Measurements from ENCODE around the gene TBXA2R. TPM values are rescaled to one million over a fixed set of nuclear protein-coding genes. Genes with fewer than 3 reads are reported as not detected.

Gene TBXA2R
- total RNA-seq, 6 experiments from 2014 or later, result 7.1 to 8.8 (median 7.4) TPM

- H3K9me3 Mint-ChIP-seq, result no peaks in the 10 kb centered on the region
- H3K27ac Mint-ChIP-seq, result no peak overlapping the region
- peaks cover 14% of the 10 kb centered on the region for H3K4me1 Mint-ChIP-seq (ENCODE audit: low read depth)
- no peaks in the 10 kb centered on the region for H3K36me3 Mint-ChIP-seq (ENCODE audit: low read depth)
- DNase-seq, result no peak
- H3K27me3 Mint-ChIP-seq (ENCODE audit: insufficient read depth), result peaks cover 2% of the 10 kb centered on the region
- no peak for TF ChIP-seq CTCF (IDR thresholded peaks at IDR 0.05)
- H3K4me3 Mint-ChIP-seq, result no peak overlapping the region
Observed at GRCh38 chr19:3604987-3605343, 1.7 kb downstream of the TBXA2R start.

DNA sequence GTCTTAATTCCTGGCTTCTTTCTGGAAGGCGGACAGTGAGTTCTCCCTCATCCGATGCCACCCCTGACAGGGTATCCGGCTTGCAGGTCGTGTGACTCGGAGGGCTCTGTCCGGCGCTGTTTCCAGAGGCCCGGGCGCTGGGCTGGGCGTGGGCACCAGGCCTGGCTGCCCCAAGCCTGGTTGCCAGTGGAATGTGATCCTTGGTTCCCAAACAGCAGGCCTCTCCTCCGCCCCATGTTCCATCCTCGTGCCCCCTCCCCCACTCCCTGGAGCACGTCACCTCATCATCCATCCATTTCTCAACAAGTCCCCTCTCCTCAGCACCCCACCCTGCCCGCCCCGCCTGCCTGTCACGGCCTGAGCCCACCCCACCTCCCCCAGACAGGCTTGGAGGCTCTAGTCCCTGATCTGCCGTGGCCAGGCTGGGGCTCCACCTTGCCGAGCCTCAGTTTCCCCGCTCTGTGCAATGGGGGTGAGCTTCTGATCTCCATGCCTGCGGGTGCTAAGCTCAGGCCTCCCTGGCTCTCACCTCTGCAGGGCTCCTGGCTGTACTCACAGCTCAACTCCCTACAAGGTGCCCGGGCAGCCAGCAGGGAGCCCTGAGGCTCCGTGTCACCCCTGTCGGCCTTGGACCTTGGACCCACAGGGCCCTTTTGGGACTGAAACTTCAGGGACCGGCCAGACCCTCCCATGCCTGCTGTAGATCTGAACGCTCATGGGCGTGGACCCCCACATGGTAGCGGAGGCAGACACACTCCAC, 2.3 kb downstream of the TBXA2R start:
- TF ChIP-seq CTCF (IDR thresholded peaks at IDR 0.05), result no peak
- Mint-ChIP-seq H3K36me3 (ENCODE audit: low read depth) (no peaks in the 10 kb centered on the region), H3K27me3 (ENCODE audit: insufficient read depth) (peaks cover 2% of the 10 kb centered on the region), H3K27ac (no peak overlapping the region), H3K4me1 (ENCODE audit: low read depth) (peaks cover 14% of the 10 kb centered on the region), H3K4me3 (no peak overlapping the region), H3K9me3 (no peaks in the 10 kb centered on the region)
- DNase-seq, result no peak

GRCh38 chr19:3603121-3603811, 3.4 kb downstream of the TBXA2R start:
- DNase-seq, result no peak
- Mint-ChIP-seq H3K27me3 (ENCODE audit: insufficient read depth) (peaks cover 2% of the 10 kb centered on the region), H3K36me3 (ENCODE audit: low read depth) (no peaks in the 10 kb centered on the region), H3K4me3 (no peak overlapping the region), H3K9me3 (no peaks in the 10 kb centered on the region), H3K4me1 (ENCODE audit: low read depth) (peaks cover 12% of the 10 kb centered on the region), H3K27ac (no peak overlapping the region)
- TF ChIP-seq CTCF (IDR thresholded peaks at IDR 0.05), result no peak

- H3K9me3 Mint-ChIP-seq, result no peaks in the 10 kb centered on the region
- no peaks in the 10 kb centered on the region for H3K4me1 Mint-ChIP-seq (ENCODE audit: low read depth)
- no peak for TF ChIP-seq CTCF (IDR thresholded peaks at IDR 0.05)
- no peaks in the 10 kb centered on the region for H3K36me3 Mint-ChIP-seq (ENCODE audit: low read depth)
- DNase-seq, result no peak
- no peak overlapping the region for H3K27ac Mint-ChIP-seq
- H3K27me3 Mint-ChIP-seq (ENCODE audit: insufficient read depth), result no peaks in the 10 kb centered on the region; the same call in none of the 2 replicates
- no peak overlapping the region for H3K4me3 Mint-ChIP-seq
Observed at GRCh38 chr19:3601021-3601420, 5.7 kb downstream of the TBXA2R start.

- peak; percentile 7; the same call in 1 of the 2 replicates for TF ChIP-seq CTCF (IDR thresholded peaks at IDR 0.05)
- no peak overlapping the region for H3K27ac Mint-ChIP-seq
- no peaks in the 10 kb centered on the region; the same call in none of the 2 replicates for H3K27me3 Mint-ChIP-seq (ENCODE audit: insufficient read depth)
- no peaks in the 10 kb centered on the region for H3K9me3 Mint-ChIP-seq
- no peak overlapping the region for H3K4me3 Mint-ChIP-seq
- H3K4me1 Mint-ChIP-seq (ENCODE audit: low read depth), result no peaks in the 10 kb centered on the region
- H3K36me3 Mint-ChIP-seq (ENCODE audit: low read depth), result no peaks in the 10 kb centered on the region
- DNase-seq, result no peak
Observed at GRCh38 chr19:3599776-3600187, 6.9 kb downstream of the TBXA2R start.
